Effector memory CD4-positive, alpha-beta T cell (primary cell): Measurements from ENCODE around the gene NKAIN2.
"Not testable (repeated sequence)": the region's sequence is repeated elsewhere in the genome, so short reads cannot be mapped to it uniquely, and the experiment has no call there.

Source experiments
- DNase-seq, 3 donors: peaks; one replicate each; pipeline ENCODE4 v3.0.0-alpha.2; 2020
- H3K27ac ChIP-seq: 2 replicates; pipeline ENCODE4 v1.7.0; 2013; ENCODE audit warnings: mild to moderate bottlenecking, low read length, moderate library complexity; ENCODE audit not compliant: insufficient read depth, poor library complexity, severe bottlenecking
- H3K27me3 ChIP-seq: replicated peaks from 2 replicates; pipeline ENCODE4 v1.7.0; 2013; ENCODE audit warnings: mild to moderate bottlenecking, low read length; ENCODE audit not compliant: insufficient read depth, control insufficient read depth, poor library complexity, severe bottlenecking
- H3K36me3 ChIP-seq: 2 replicates; pipeline ENCODE4 v1.7.0; 2013; ENCODE audit warnings: mild to moderate bottlenecking, low read length, moderate library complexity; ENCODE audit not compliant: control insufficient read depth, insufficient read depth
- H3K4me1 ChIP-seq: 2 replicates; pipeline ENCODE4 v1.7.0; 2013; ENCODE audit warnings: low read length, mild to moderate bottlenecking; ENCODE audit not compliant: control insufficient read depth, insufficient read depth, poor library complexity, severe bottlenecking
- H3K4me3 ChIP-seq: 2 replicates; pipeline ENCODE4 v1.7.0; 2013; ENCODE audit warnings: low read length, low read depth, mild to moderate bottlenecking; ENCODE audit not compliant: insufficient read depth, poor library complexity, severe bottlenecking
- H3K9me3 ChIP-seq: 2 replicates; pipeline ENCODE4 v1.7.0; 2013; ENCODE audit warnings: mild to moderate bottlenecking, low read length, moderate library complexity; ENCODE audit not compliant: control insufficient read depth

NKAIN2 gene

GRCh38 chr6:124238408-124238807, 434.7 kb downstream of the NKAIN2 start:
- not testable (repeated sequence) for H3K27me3 ChIP-seq, DNase-seq, H3K9me3 ChIP-seq, H3K36me3 ChIP-seq, H3K4me1 ChIP-seq, H3K27ac ChIP-seq, H3K4me3 ChIP-seq

GRCh38 chr6:124254941-124255685, 451.4 kb downstream of the NKAIN2 start:
- no peaks in the 10 kb centered on the region for H3K4me1 ChIP-seq
- H3K36me3 ChIP-seq = no peaks in the 10 kb centered on the region
- no peak for DNase-seq
- H3K27me3 ChIP-seq = no peaks in the 10 kb centered on the region
- no peak overlapping the region for H3K27ac ChIP-seq
- H3K9me3 ChIP-seq = no peaks in the 10 kb centered on the region
- no peak overlapping the region for H3K4me3 ChIP-seq

GRCh38 chr6:124260337-124260736, 456.7 kb downstream of the NKAIN2 start:
- DNase-seq = no peak
- Histone ChIP-seq H3K4me1 (no peaks in the 10 kb centered on the region), H3K9me3 (no peaks in the 10 kb centered on the region), H3K36me3 (no peaks in the 10 kb centered on the region), H3K4me3 (no peak overlapping the region), H3K27ac (no peak overlapping the region), H3K27me3 (no peaks in the 10 kb centered on the region)

- Histone ChIP-seq H3K4me3 (no peak overlapping the region), H3K27ac (no peak overlapping the region), H3K27me3 (no peaks in the 10 kb centered on the region), H3K4me1 (no peaks in the 10 kb centered on the region), H3K36me3 (no peaks in the 10 kb centered on the region), H3K9me3 (no peaks in the 10 kb centered on the region)
- no peak for DNase-seq
Observed at GRCh38 chr6:124269733-124270132, 466.1 kb downstream of the NKAIN2 start.

DNA sequence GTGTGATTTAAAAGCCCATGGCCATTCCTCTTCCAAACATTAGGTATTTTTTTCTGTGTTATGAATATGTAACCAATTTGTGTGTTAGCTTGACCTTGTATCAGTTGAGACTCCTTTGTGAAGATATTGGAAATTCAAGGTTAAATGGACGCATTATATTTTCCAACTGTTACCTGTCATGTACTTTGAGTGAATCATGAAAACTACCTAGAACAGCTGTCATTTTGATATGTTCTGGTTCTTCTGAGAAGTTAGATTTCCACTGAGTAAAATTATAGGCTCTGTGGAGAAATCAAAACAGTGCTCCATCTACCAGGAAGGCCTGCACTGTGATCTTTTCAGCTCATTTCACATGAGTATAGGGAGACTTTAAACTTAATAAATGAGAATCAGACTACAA, 470.0 kb downstream of the NKAIN2 start:
- no peak overlapping the region for H3K4me3 ChIP-seq
- no peaks in the 10 kb centered on the region for H3K9me3 ChIP-seq
- no peaks in the 10 kb centered on the region for H3K4me1 ChIP-seq
- H3K27me3 ChIP-seq = no peaks in the 10 kb centered on the region
- no peak for DNase-seq
- H3K36me3 ChIP-seq = no peaks in the 10 kb centered on the region
- H3K27ac ChIP-seq = no peak overlapping the region

GRCh38 chr6:124282541-124282940, 478.9 kb downstream of the NKAIN2 start:
- no peak for DNase-seq
- H3K4me1 ChIP-seq = no peaks in the 10 kb centered on the region
- no peak overlapping the region for H3K27ac ChIP-seq
- no peak overlapping the region for H3K4me3 ChIP-seq
- no peaks in the 10 kb centered on the region for H3K27me3 ChIP-seq
- H3K9me3 ChIP-seq = no peaks in the 10 kb centered on the region
- no peaks in the 10 kb centered on the region for H3K36me3 ChIP-seq

DNA sequence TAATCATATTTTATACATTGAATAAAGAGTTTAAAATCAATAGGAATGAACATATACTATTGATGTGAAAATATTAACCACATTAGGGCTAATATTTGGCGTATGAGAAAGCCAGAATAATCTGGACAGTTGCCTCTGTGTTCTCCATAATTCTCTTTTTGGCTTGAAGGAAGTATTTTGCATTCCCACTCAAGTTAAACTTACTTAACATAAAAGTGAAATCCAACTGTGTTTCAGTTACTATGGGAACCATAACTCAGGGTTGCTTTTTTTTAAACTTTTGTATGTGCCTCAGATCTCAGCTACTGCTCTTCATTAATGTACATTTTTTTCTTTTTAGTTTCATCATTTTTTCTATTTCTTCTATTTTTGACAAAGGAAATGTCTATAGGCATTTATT, 479.8 kb downstream of the NKAIN2 start:
- Histone ChIP-seq H3K4me1 (no peaks in the 10 kb centered on the region), H3K36me3 (no peaks in the 10 kb centered on the region), H3K9me3 (no peaks in the 10 kb centered on the region), H3K27ac (no peak overlapping the region), H3K27me3 (no peaks in the 10 kb centered on the region), H3K4me3 (no peak overlapping the region)
- no peak for DNase-seq

DNA sequence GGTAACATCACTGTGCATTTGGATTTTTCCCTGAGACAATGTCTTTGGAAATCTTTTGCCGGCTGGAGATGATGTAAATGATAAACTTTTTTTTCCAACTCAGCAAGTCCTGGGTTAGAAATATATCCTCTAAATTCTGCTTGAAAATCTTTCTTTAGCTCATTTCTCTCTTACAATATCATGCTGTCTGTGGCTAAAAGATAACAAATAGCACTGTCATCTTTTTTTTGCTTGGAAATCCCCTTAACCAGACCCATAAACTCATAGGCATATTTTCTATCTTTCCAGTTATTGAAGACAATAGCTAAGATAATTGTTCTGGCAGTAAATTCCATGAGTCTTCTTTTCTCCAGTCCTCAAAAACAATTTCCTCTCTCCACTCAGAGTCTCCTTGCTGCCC, 481.5 kb downstream of the NKAIN2 start:
- no peak overlapping the region for H3K27ac ChIP-seq
- no peak overlapping the region for H3K4me3 ChIP-seq
- H3K27me3 ChIP-seq = no peaks in the 10 kb centered on the region
- no peaks in the 10 kb centered on the region for H3K36me3 ChIP-seq
- H3K4me1 ChIP-seq = no peaks in the 10 kb centered on the region
- no peak for DNase-seq
- H3K9me3 ChIP-seq = no peaks in the 10 kb centered on the region

DNA sequence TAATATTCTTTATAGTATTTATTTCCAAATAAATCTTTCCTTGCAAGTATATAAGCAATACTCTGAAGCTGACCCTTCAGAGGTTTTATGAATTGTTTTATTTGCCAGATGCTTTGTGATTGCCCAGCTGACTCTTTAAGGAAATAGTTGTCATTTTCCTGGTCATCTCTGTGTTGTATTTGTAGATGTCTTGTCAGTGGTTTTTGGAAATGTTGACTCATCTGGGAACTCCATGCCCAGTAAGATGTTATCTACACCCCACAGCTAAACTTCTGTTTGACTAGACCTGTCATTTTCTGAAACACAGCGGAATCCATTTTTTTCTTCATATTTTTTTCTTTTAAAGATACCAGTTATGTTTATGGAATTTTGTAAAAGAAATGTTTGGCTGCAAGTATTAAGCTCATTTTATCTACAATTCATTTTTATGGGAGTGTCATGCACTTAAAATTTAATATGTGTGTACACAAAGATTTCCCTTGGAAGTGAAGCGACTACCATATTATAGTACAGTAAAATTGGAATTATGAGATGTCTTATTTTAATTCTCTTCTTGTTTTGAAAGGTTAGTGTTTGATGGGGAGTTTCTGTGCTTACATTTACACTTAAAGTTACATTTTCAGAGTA, 491.0 kb downstream of the NKAIN2 start:
- DNase-seq = no peak

DNA sequence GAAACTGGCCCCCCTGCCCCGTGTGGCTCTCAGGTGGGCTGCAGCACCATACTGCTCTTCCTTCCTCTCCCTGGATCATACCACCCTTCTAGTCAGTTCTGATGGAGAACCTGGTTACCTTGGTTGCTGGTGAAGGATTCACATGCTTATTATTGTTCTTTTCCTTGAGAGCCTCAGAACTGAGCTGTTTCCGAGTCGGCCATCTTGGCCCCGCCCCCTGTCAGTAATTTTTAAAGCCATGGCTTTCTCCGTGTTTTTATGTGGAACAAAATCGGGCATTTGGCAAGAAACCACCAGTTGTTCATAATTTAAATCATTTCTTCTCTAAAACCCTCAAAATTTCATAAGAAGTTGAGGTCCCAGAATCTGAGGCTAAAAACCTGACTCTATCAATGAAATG, 493.8 kb downstream of the NKAIN2 start:
- no peak overlapping the region for H3K4me3 ChIP-seq
- DNase-seq = no peak
- H3K4me1 ChIP-seq = no peaks in the 10 kb centered on the region
- H3K9me3 ChIP-seq = no peaks in the 10 kb centered on the region
- H3K36me3 ChIP-seq = no peaks in the 10 kb centered on the region
- no peaks in the 10 kb centered on the region for H3K27me3 ChIP-seq
- H3K27ac ChIP-seq = no peak overlapping the region

More for the DNA sequence above, 491.0 kb downstream of the NKAIN2 start:
- Histone ChIP-seq H3K4me3 (no peak overlapping the region), H3K36me3 (no peaks in the 10 kb centered on the region), H3K9me3 (no peaks in the 10 kb centered on the region), H3K27me3 (no peaks in the 10 kb centered on the region), H3K27ac (no peak overlapping the region), H3K4me1 (no peaks in the 10 kb centered on the region)
